ENCODE data around the gene LIPG.

LIPG gene

DNA sequence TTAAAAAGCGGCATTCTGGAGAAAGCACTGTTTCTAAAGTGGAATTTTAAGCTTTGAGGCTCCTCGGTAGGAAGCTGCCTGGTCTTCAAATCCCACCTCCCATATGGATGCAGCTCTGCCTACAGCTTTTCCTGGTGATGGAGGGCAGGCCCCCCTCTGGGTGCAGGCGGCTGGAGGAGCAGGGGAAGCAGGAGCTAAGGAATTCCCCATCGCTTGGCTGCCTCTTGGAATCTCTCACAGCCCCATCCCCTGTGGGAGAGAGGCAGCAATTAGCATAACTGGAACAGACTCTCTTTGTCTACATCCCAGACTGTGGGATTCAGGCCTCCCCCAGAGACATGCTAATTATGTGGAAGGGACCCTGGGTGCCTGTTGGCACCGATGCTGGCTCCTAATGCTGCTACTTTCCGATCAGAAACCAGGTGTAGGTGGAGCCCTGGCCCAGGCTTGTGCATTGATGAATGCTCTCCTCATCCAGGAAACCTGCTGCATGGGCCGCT, 51.3 kb downstream of the LIPG start:
- no peak for DNase-seq

DNA sequence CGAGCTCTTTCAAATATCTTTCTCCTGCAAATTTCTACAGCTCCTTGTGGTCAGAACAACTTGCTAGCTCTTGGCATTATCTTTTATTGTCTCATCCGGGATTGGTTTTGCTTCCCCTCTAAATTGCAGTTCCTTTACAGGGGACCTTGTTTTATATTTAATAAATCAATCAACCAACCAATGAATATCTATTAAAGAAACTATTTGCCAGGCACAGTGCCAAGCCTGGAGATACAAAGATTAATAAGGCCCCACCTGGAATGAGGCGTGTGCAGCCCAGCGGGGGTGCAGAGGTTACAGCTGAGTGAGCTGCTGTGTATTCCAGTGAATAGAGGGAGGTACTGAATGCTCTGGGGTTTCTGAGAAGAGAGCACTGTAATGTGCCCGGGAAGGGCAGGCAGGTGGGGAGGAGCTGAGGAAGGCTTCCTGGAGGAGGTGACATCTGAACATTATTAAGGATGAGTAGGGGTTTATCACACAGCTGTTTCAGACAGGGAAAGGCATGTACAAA, 51.8 kb downstream of the LIPG start:
- no peak for DNase-seq

GRCh38 chr18:49616618-49617328, 54.9 kb downstream of the LIPG start:
- DNase-seq, result no peak

DNA sequence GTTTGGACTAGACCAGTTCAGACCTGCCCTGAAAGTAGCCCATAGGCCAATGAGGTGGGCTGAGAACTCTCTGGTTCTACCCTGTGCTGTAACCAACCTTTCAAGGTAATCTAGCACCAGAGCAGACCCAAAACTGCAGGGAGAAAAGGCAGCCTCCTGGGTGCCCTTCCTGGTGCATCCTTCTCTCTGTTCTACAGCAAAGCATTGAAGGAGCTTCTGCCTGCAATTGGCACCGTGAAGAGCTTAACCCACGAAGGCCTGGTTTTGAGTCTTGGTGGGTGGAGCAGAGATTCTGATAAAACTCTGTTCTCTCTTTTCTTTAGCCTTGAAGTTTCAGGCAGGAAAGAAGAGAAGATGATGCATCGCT, 55.5 kb downstream of the LIPG start:
- DNase-seq, result no peak

DNA sequence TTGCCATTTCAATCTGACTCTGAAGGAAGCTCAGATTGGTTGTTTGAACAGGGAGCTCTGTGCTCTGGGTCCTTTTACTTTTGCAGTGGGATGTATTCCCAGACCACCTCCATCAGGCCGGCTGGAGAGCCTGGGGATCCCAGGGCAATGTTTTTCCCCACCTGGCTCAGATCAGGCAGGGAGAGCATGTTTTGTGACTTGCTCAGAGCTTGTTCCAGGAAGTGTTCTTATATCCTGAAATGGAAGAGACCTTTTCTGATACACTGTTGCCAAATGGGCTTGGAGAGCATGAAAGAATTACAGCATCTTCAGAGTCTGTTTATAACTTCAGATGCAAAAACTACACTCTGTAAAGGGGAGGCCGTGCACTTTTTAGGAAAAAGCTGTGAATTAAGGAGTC, 56.0 kb downstream of the LIPG start:
- DNase-seq, result no peak

GRCh38 chr18:49618742-49619681, 57.2 kb downstream of the LIPG start:
- no peak for DNase-seq

- DNase-seq, result peak; percentile 17
Observed at GRCh38 chr18:49619801-49620200, 57.9 kb downstream of the LIPG start.

- DNase-seq, result no peak
Observed at GRCh38 chr18:49621301-49621700, 59.4 kb downstream of the LIPG start.

- no peak for DNase-seq
Observed at GRCh38 chr18:49621717-49622351, 60.0 kb downstream of the LIPG start.

DNA sequence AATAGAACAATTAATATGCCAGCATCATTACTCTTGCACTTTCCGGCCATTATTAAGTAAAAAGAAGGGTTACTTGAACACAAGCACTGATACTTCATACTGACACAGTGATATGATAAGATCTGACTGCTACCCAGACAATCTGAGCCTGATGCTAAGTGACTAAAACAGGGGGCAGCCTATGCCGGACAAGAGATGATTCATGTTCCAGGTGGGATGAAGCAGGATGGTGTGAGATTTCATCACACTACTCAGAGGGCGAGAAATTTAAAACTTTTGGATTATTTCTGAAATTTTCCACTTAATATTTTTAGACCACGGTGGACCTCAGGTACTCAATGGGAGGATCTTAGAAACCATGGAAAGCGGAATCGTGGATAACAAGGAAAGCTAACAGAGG, 61.7 kb downstream of the LIPG start:
- DNase-seq, result no peak

DNA sequence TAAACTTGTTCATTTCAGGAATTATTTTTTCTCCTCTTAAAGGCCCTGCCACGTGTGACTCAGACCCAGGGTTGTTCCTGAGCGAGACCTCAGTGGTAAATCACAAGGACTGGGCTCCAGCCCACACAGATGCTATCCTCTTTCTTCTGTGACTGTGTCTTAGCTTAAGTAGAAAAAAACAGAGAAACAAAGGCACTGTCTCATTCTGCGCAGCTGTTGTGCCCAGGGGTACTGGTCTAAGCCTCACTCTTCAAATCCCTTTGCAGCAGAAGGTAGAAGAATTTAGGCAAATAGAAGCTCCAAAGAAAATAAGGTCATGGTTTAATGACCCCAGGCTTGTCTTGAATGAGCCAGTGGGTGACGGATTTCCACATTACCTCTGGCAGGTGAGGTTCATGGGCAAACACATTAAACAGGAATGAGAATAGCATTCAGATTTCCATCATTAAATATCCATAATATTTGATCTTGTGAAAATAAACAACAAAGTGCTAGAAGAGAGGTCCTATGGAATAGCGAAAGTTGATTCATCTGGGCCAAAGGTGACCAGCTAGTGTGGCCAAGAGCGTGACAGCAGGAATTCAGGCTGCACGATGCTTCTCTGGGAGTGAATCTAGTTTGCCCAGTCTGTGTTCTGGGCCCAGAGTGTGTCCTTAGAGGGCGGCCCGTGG, 63.3 kb downstream of the LIPG start:
- no peak for DNase-seq

DNA sequence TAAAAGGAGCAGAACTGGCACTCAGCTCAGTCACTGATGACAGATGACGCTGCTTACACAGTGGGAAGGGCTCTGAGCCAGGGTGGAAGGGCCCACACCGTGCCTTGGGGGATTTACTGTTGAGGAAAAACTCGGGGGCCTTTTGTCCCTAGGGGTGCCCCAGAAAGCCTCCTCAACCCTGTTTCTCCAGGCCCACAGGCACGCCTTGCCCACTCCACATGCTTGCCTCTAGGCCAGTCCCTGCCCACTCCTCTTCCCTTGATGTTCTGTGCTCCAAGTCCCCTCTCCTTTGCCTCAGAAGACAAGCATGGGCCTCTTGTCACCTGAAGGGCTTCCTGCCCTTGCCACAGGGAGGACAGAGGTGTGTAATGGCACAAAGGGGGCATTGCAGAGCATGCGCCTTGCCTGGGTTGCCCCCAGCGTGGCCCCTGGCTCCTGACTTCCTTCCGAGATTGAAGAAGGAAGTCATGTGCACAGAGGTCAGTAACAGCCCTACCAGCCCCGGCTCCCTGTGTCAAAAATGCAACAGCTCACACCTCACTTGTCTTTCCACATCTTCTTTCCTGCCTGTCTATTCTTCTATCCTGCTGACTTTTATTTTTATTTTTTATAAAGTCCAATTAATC, 65.1 kb downstream of the LIPG start:
- DNase-seq, result no peak

DNA sequence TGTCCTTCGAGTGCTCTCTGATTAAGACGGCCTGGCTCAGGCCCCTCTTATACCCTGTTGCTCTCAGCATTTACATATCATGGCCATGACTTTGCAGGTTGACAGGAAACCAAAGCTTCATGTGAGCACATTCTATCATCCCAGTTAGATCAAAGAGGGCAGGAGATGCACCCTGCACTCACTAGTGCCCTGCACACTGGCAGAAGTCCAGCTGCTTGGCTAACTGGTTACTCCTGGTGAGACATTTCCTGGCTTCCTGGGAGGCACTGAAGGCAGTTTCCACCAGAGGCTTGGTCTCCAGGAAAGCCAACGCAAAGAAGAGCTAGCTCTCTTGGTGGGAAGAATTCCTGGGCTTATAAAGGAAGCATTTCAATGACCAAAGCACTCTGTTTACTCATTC, 66.3 kb downstream of the LIPG start:
- DNase-seq, result no peak

DNA sequence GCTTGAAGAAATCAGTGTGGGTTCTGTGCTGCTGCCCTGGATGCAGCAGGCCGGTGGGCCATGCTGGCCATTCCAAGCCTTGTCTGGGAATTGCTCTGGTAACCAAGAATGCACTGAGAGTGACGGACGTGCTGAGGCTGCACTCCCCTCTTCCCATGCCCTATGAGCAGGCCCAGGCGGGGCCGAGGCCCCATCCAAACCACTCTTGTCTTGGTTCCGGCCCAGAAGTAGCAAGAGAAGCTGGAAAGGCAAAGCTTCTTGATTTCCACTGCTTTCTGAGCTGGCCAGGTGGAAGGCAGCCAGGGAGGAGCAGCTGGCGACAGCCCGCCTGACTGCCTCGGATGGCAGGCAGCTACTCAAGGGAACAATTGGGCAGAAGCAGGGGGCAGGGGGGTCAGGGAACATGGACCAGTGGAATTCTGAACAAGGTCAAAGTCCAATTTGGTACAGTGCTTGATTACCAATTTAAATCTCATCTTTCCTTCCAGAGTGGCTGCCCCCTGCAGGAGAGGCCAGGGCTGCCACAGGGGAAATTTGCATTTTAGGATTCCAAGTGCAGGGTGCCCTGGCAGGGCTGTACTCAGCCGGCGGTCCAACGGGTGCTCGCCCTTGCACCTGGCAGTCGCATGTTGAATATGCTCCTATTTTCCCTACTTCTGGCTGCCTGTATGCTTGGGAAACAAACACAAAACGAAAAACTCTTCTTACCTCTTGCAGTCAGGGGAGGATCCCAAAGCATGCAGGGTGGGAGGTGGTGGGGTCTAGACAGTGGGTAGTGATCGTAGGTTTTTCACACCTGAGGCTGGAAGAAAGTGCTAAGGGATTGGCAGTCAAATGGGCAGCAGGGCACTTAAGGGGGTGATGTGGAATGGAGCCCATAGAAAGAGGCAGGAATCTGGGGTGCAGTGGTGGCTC, 67.3 kb downstream of the LIPG start:
- DNase-seq, result no peak

- no peak for DNase-seq
Observed at GRCh38 chr18:49630246-49630699, 68.4 kb downstream of the LIPG start.

- DNase-seq, result no peak
Observed at GRCh38 chr18:49631146-49631866, 69.4 kb downstream of the LIPG start.

GRCh38 chr18:49632588-49632987, 70.7 kb downstream of the LIPG start:
- no peak for DNase-seq

- no peak for DNase-seq
Observed at GRCh38 chr18:49638209-49638785, 76.4 kb downstream of the LIPG start.

- DNase-seq, result no peak
Observed at GRCh38 chr18:49638891-49639557, 77.2 kb downstream of the LIPG start.
